ENCODE data around the gene THY1. TPM values are rescaled to one million over a fixed set of nuclear protein-coding genes. Genes with fewer than 3 reads are reported as not detected.
A peak's percentile ranks its signal among the peaks of the same experiment; 100 is the strongest.

The THY1 gene
- total RNA-seq, 1 donor from 2014 or later: 3.8 TPM

DNA sequence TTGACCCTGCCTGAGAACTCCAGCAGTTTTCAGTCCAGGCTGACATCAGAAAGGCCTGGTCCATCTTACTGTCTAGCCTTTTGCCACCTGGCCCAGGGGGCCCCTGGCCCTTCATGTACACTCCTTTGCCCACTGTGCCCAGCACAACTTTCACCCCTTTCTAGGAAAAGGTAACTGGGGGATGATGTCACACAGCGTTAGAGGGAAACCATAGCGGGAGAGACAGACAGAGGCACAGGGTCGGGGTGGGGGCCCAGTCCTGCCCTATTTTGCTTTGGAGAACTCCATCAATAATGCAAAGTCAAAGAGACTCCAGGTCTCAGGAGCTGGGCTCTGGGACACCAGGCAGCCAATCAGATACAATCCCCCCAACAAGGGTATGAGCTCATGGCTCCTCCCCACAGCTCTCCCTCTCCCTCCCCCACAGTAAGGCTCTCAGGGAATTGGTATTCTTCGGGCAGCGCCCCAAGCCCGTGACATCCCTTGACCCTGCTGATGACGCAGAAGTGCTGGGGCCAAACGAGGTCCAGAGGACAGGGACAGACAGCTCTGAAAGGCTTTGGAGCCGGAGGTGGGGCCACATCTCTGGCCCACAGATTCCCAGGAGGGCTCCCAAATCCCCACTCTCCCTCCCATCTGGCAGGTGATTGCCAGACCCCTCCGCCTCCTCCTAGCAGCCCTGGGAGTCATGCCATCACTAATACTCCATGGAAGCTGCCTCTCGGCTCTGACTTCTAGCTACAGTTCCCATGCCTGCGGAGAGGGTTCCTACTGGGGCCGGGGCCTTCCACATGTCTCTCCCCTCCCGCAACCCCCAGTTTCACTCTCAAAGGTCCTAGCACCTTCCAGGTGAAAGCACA lies 47.4 kb downstream of the THY1 start:
- DNase-seq (ENCODE audit: low spot score) (peak; percentile 89), ATAC-seq (peak; percentile 82)
- intact Hi-C loops (cut with DNase I): no loop called here

DNA sequence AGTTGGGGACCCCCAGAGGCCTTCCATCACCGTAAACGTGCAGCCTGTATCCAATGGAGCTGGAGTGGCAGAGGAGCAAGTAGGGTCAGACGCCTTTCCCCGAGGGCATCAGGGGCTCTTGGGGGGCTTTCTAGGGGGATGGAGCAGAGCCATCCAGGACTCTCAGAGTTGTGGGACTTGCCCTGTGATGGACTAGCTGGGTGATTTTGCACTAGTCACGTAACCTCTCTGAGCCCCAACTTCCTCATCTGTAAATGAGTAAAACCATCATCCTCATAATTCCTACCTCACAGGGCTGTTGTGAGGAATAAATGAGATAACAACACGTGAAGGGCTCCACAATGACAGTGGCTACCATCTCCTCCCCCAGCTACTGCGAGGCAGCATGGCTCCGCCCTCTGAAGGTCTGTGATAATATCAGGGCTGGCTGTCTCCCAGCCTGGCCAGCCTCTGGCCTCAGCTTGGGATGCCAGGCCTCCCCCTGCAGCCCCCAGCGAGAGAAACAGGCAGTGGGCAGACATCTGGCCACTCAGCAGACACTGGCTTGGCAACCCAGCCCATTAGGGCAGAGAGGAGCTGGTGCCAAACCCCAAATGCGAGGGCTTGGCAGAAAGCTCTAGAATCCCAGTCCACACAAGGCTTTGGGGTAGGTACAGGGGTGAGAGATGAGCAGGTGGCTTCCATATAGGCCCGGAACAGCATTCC lies 48.2 kb downstream of the THY1 start:
- intact Hi-C loops (cut with DNase I): no loop called here
- DNase-seq (ENCODE audit: low spot score): no peak
- peak; percentile 15 for ATAC-seq

DNA sequence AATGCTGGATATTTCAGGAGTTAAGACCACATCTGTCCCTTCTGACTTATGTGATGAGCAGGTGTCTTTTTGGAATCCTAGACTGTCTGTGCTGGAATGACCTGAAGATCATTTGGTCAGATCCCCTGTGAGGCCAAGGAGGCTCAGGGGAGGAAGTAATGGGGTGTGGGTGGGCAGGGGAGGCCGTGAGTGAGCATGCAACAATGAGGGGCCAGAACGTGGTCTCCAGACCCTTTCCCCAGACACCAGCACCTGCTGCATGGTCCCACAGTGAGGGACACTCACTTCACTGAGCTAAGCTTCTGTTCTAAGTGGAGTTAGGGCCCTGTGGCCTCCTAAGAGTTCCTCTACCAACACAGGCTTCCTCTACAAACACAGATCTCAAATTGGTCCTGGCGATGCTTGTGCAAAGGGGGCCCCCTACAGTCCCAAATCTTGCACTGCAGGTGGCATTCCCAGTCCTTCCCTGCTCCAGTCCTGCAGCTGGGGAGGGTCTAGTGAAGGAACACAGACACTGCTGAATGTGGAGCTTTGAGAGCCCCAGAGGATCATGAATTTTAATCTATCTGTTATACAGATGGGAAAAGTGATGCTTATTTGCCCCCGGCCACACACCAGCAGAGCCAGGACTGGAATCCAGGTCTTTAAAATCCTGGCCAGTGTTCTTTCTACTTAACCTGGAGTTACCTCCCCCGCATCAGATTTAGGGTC lies 48.9 kb downstream of the THY1 start:
- peak; percentile 87 for DNase-seq (ENCODE audit: low spot score)
- ATAC-seq: peak; percentile 29
- intact Hi-C loops (cut with DNase I): no loop called here

DNA sequence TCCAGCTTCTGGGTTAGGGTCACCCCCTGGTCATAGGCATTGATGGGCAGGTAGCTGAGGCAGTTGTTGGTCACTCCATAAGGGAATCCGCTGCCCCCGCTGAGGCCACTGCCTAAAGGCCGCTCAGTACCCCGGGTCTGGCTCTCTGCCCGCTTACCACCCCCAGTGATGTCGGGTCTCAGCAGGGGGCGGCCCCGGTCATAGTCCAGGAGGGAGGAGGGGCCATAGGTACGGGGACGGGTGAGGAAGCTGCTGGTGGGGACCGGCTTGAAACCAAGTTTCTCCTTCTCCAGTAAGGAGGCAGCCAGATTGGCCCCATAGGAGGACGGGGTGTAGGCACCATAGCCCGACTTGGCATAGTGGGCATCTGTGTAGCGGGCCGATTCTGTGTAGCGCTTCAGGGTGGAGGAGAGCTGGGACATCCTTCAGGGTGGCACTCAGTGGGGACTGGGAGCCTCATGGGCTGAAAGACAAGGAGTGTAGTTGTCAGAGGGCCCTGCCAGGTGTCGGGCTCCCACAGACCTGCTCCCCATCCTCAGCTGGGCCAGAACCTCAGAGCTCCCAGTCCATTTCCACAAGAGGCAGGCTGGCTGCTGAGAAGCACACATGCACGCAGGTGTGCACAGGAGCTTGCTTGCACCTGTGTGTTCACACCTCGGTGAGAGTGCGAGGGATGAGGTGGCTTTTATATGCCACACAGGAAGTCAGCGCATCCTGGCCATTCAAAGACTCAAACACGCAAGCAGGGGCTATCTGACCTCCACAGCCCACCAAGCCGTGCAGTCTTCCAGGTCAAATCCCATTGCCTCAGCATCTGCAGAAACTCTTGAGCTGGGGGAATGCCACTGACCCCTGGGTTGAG lies 49.7 kb downstream of the THY1 start:
- ATAC-seq (no peak), DNase-seq (ENCODE audit: low spot score) (no peak)
- intact Hi-C loops (cut with DNase I): no loop called here

DNA sequence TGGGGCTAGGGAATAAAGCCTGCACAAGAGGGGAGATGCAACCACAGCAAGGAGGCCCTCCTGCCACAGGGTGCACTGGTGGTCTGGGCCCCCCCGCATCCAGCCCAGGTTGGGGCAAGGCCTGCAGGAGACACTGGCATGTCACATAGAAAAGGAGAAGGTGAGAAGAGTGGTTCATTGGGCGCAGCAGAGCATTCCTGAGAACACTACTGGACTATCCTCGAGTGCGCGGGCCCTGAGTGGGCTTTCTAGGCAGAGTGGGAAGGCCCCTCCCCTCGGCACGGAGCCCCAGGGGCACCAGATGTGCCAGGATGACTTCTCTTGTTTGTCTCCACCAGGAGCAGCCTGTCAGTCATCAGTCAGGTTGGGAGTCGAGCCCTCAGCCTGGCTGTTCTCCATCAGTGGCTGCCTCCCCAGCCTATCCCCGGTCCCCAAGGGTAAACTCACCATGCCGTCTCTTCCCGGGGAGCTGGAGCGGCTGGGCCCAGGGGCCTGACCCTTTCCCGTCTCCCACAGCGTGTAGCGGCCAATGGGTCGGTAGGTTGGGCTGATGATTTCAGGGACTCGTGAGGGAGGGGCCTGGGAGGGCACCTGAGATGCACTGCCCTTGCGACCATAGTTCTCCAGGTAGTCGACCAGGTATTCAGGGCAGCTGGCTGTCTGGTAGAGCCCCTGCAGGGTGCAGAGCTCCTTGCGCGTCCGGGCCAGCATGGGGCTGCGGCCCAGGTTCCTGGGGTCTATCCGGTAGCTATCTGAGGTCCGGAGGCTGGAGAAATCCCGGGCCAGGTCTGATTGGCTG lies 50.5 kb downstream of the THY1 start:
- intact Hi-C loops (cut with DNase I): no loop called here
- no peak for ATAC-seq
- no peak for DNase-seq (ENCODE audit: low spot score)

DNA sequence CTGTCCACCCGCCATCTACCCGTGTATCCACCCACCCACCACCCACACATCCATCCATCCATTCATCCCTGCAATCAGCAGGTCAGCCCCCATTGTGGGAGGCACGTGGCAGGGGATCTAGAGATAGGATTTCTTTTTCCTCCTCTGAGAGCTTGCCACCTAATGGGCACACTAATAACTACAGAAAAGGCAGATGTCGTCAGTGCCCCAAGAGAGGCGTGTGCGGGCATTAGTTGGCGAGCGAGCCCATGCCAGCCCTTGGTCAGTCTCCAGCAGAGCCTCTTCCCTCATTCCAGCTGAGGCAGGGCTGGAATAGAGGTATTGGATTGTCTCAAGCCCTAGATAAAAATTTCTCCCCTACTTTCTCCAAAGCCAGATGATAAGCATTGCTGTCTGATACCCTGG lies 51.2 kb downstream of the THY1 start:
- intact Hi-C loops (cut with DNase I): no loop called here
- ATAC-seq (no peak), DNase-seq (ENCODE audit: low spot score) (no peak)

DNA sequence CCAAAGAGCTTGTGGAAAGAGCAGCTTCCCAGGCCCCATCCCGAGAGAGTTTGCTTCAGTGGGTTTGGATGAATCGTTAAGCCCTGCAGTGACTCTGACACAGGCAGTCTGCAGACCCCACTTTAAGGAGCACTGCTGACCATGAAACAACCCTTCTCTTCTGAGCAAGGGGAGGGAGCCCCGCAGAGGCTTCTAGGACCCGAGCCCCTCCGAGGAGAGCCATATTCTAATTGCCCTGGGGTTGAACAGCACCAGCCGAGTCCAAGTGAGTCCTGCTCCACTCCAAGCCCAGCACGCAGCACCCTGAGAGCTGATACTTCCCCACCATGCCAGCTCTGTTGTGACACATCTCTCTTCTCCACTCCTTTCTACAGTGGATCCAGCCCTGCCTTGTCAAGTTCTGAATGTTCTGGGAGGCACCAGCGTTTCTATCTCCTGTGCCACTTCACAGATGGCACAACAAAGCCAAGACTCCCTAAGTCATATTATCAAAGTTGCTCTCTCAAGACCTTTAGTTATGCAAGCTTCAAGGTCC lies 51.8 kb downstream of the THY1 start:
- DNase-seq (ENCODE audit: low spot score) (no peak), ATAC-seq (no peak)
- intact Hi-C loops (cut with DNase I): no loop called here

DNA sequence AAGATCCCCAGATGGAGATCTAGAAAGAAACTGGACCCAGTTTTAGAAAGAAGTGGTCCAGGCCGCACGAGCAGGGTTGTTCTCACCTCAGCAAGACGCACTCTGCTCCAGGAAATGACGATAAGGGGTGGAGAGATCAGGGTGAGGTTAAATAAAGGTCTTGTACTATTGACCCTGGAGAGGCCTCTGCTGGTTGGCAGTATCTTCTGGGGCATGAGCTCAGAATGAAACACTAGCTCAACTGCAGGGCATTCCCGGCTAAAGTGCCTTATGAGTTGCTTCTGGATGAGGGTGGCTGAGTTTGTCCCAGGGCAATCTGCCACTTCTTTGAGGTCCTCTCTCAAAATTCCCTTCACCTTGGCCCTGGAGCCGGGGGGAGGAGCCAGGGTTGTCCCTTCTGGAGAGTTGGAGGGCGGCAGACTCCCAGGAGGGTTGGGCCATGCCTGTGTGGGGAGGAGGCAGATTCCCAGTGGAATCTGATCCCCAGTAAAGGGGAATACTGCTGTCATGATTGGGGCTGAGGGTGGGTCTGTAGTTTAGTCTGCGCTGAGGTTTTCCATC lies 52.4 kb downstream of the THY1 start:
- DNase-seq (ENCODE audit: low spot score): no peak
- intact Hi-C loops (cut with DNase I): no loop called here

DNA sequence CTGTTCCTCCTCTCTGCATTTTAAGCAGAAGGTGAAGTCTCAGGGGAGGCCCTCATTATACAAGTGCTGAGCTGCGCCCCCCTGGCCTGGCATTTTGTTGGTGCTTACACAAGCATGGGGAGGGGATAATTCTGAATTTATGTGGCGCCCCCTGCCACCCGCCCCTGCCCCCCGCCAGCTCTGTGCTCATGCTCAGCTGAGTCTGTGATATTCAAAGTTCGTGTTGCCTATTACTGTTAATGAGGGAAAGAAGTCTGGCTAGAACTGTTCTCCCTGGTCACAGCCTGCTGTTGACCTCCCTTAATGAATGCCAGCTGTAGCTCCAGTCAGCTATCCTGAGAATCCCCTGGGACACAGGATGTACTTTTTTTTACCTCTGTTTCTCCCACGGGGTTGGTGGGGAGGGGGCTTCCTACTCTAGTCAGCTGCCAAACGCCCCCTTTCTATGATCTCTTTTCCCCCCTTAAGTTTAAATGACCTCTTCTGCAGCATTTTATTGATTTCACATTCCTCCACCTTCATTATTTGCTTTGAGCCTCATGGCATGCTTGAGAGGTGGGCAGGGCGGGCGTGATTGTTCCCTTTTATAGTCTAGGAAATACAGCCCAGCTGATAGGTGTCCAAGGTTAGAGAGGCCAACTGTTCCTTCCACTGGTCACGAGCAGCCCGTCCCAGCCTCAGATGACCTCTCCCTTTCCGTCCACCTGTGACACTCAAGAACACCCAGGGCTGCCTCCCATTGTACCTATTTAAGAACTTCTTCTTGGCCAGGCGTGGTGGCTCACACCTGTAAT lies 53.6 kb downstream of the THY1 start:
- intact Hi-C loops (cut with DNase I): no loop called here
- ATAC-seq (no peak), DNase-seq (ENCODE audit: low spot score) (no peak)

More for the DNA sequence above, 52.4 kb downstream of the THY1 start:
- ATAC-seq: peak; percentile 6

DNA sequence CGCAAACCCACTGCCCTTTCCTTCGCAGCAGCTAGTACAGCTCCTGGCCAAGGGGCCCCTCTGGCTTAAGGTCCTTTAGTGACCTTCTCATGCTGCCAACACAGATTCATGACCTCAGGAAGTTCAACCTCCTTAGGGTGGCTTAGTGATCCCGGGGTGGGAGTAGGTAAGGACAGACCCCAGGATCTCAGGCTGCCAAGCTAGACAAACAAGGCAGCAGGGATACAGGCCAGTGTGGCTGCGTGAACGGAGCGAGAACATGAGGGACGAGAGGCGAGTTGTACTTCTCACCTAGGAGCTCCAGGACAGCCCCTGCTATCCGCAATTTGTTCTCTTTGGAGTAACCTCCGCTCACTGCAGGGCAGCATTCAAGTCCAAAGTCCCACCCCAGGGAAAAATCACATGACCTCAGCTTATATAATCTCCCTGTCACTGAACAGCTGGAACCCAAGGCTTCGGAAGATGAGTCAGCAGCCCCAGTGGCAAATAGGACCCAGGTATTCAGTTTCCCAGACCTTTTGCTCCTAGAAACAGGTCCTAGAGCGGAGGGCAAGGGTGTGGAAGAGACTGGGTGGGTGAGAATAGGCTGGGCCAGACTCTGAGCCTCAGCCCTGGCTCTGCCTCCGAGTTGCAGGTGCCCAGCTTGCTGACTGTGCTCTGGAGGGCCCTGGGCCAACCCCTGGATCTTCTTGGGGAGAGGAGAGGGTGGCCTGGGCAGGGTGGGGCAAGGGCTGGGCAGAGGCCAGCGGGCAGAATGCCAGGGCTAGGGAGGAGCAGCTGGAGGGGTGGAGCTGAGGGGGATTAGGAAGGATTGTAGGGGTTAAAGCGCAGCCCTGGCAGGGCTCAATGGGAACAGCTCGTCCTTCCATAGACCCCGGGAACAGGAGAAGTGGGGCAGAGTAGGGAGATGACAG lies 54.6 kb downstream of the THY1 start:
- ATAC-seq (peak; percentile 73), DNase-seq (ENCODE audit: low spot score) (peak; percentile 72)
- intact Hi-C loops (cut with DNase I): no loop called here

DNA sequence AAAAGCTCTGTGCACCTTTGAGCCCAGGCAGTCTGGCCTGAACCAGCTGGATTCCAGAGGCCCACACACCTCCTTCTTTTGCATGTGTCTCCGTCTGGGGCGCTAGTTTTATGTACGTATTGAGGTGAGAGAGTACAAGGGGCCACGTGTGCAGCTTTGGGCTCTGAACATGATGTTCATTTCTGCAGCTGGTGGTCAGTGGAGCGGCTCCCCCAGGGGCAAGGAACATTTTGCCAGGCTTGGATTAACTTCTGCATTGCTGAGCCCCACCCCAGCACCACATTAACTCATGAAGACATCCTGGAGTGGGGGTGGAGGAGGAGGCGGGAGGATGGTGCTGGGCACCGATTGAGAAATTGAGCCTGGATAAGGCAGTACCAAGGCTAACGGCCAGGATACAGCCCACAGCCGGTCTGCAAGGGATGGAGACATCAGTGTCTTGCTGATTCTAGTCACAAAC lies 55.3 kb downstream of the THY1 start:
- intact Hi-C loops (cut with DNase I): no loop called here
- ATAC-seq (peak; percentile 38), DNase-seq (ENCODE audit: low spot score) (no peak)

Other genes with a start within 250 kb of the THY1 start
- gene NHERF4, start 237.7 kb downstream of the THY1 start, total RNA-seq: 0.62 TPM
- 31.1 TPM for gene CBL, start 216.8 kb downstream of the THY1 start, total RNA-seq
- 146 TPM for gene MCAM, start 106.0 kb downstream of the THY1 start, total RNA-seq
- 17.4 TPM for gene RNF26, start 88.6 kb downstream of the THY1 start, total RNA-seq
- gene C1QTNF5, start 82.3 kb downstream of the THY1 start, total RNA-seq: 27.7 TPM
- not detected for gene MFRP, start 76.5 kb downstream of the THY1 start, total RNA-seq
- gene USP2, start 41.5 kb downstream of the THY1 start, total RNA-seq: 13.7 TPM